ENCODE results near the gene KCNB1.

The KCNB1 gene

DNA sequence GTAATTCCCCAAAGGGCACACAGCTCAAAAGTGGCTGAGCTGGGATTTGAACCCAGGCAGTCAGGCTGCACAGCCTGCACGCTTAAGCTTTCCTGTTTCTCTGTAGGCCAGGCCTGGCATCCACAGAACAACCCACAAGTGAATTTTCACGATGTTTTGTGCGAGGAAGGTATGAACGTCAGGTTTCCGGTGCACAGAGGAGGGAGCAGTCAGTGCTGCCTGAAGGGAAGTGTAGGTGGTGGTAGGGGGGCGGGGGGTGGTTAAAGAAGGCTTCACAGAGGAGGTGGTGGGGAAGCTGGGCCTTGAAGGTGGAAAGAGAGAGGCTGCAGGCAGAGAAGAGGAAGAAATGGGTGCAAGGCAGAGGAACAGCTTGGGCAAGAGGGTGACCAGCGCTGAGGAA, 14.1 kb downstream of the KCNB1 start:
- no peak for DNase-seq (ENCODE audit: low read depth)
- H3K27me3 ChIP-seq (replicated peaks; ENCODE audit: control insufficient read depth, insufficient read depth, low read length), result peaks cover 54% of the 10 kb centered on the region

DNA sequence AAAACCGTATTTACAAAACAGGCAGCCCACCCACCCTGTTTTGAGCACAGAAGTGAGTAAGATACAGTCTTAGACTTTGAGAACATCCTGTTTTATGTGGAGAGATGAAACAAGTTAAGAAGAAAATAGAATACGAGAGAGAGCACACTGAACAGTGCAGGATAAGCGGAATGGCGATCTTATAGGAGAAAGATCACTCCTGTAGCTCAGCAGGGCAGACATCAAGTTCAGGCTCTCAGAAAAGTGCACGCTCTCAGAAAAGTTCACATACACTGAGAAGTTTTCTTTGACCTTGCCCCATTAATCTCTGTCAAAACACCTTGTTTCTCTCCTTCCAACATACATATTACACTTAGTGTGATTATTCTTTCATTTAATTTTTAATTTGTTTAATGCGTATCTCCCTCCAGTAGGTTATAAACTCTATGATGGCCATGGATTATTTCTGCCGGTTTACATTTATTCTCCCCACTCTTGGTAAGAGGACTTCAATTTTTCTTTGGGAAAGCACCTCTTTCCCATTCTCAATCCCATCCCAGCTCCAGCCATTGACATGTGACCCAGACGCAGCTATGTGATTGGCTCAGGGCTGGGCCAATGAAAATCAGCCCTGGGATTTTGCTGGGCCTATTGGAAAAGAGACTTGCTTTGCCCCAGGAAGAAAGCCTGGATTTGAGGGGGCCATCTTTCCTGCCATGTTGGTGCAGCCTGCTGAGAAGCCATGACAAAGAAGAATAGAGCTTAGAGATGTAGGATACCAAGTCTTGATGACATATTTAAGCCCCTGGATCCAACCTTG, 16.2 kb downstream of the KCNB1 start:
- H3K9ac ChIP-seq (ENCODE audit: low read length), result no peak overlapping the region
- peaks cover 52% of the 10 kb centered on the region for H3K27me3 ChIP-seq (replicated peaks; ENCODE audit: control insufficient read depth, insufficient read depth, low read length)
- no peaks in the 10 kb centered on the region for H3K9me3 ChIP-seq (ENCODE audit: control insufficient read depth, low read length)
- DNase-seq (ENCODE audit: low read depth), result no peak
- H3K4me3 ChIP-seq (ENCODE audit: low read length), result no peak overlapping the region
- H3K36me3 ChIP-seq (ENCODE audit: control insufficient read depth, insufficient read depth, low read length, severe bottlenecking), result no peaks in the 10 kb centered on the region
- no peaks in the 10 kb centered on the region for H3K4me1 ChIP-seq (ENCODE audit: control insufficient read depth, insufficient read depth, low read length)

More for the DNA sequence above, 14.1 kb downstream of the KCNB1 start:
- Histone ChIP-seq H3K4me1 (ENCODE audit: control insufficient read depth, insufficient read depth, low read length) (no peaks in the 10 kb centered on the region), H3K9ac (ENCODE audit: low read length) (no peak overlapping the region), H3K36me3 (ENCODE audit: control insufficient read depth, insufficient read depth, low read length, severe bottlenecking) (no peaks in the 10 kb centered on the region), H3K9me3 (ENCODE audit: control insufficient read depth, low read length) (no peaks in the 10 kb centered on the region), H3K4me3 (ENCODE audit: low read length) (no peak overlapping the region)

DNA sequence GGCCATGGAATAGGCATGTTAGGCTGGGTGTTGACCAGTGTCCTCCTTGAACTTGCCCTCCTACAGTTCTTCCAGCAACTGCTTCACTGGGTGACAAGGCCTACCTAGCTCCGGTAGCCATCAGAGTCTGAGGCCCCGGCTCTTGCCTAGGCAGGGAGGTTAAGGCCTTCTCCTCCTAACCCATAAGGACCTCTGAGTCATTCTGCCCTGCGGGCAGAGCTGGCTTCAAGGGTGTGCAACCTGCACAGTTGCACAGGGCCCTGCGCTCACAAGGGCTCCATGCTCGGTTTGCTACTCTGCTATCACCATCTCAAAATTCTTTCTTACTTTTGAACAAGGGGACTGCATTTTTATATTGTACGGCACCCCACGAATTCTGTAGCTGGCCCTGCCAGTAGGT, 17.9 kb downstream of the KCNB1 start:
- H3K27me3 ChIP-seq (replicated peaks; ENCODE audit: control insufficient read depth, insufficient read depth, low read length), result peaks cover 57% of the 10 kb centered on the region
- no peaks in the 10 kb centered on the region for H3K4me1 ChIP-seq (ENCODE audit: control insufficient read depth, insufficient read depth, low read length)
- H3K4me3 ChIP-seq (ENCODE audit: low read length), result no peak overlapping the region
- H3K36me3 ChIP-seq (ENCODE audit: control insufficient read depth, insufficient read depth, low read length, severe bottlenecking), result no peaks in the 10 kb centered on the region
- no peak overlapping the region for H3K9ac ChIP-seq (ENCODE audit: low read length)
- no peaks in the 10 kb centered on the region for H3K9me3 ChIP-seq (ENCODE audit: control insufficient read depth, low read length)
- no peak for DNase-seq (ENCODE audit: low read depth)

DNA sequence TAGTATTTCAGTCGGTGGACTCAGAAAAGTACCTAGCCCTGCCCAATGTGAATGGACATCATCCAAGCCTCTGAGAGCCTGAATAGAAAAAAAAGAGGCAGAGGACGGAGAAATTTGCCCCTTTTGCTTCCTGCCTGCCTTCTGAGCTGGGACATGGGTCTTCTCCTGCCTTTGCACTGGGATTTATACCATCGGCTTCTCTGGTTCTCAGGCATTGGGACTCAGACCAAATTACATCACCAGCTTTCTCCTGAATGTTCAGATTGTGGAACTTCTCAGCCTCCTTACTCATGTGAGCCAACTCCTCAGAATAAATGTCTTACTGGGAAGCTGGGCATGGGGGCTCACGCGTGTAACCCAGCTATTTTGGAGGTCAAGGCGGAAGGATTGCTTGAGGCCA, 19.8 kb downstream of the KCNB1 start:
- no peaks in the 10 kb centered on the region for H3K4me1 ChIP-seq (ENCODE audit: control insufficient read depth, insufficient read depth, low read length)
- DNase-seq (ENCODE audit: low read depth), result no peak
- no peak overlapping the region for H3K4me3 ChIP-seq (ENCODE audit: low read length)
- no peak overlapping the region for H3K9ac ChIP-seq (ENCODE audit: low read length)
- H3K9me3 ChIP-seq (ENCODE audit: control insufficient read depth, low read length), result no peaks in the 10 kb centered on the region
- peaks cover 61% of the 10 kb centered on the region for H3K27me3 ChIP-seq (replicated peaks; ENCODE audit: control insufficient read depth, insufficient read depth, low read length)
- H3K36me3 ChIP-seq (ENCODE audit: control insufficient read depth, insufficient read depth, low read length, severe bottlenecking), result no peaks in the 10 kb centered on the region

DNA sequence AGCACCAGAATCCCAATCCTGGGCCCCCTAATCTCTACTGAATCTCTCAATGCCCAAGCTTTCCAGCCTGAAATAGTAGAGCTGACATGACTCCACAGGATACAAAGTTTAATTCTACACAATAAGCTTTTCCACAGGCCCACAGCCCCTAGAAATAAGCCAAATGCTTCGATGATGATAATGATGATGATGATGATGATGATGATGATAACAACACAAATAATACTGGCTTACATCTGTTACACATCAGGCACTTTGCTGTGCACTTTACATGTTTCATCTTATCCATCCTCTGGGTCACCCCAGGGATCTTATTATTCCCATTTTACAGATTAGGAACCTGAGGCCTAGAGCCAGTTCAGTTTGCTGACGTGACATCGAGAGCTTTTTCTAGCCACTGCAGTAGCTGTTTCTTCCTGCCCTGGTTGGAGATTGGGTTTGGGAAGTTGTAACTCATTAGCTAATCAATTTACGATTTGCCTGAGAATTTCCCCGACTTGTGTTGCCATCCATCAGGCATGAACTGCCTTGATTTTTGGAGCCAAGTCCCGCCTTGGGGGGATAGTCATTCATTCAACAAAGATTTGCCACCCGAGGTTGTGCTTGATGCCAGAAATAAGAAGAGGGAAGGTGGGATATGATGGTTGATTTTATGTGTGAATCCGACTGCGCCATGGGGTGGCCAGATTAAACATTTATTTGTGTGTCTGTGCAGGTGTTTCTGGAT, 20.4 kb downstream of the KCNB1 start:
- Histone ChIP-seq H3K9me3 (ENCODE audit: control insufficient read depth, low read length) (no peaks in the 10 kb centered on the region), H3K36me3 (ENCODE audit: control insufficient read depth, insufficient read depth, low read length, severe bottlenecking) (no peaks in the 10 kb centered on the region), H3K27me3 (replicated peaks; ENCODE audit: control insufficient read depth, insufficient read depth, low read length) (peaks cover 64% of the 10 kb centered on the region), H3K4me1 (ENCODE audit: control insufficient read depth, insufficient read depth, low read length) (no peaks in the 10 kb centered on the region), H3K9ac (ENCODE audit: low read length) (no peak overlapping the region), H3K4me3 (ENCODE audit: low read length) (no peak overlapping the region)
- DNase-seq (ENCODE audit: low read depth), result no peak

DNA sequence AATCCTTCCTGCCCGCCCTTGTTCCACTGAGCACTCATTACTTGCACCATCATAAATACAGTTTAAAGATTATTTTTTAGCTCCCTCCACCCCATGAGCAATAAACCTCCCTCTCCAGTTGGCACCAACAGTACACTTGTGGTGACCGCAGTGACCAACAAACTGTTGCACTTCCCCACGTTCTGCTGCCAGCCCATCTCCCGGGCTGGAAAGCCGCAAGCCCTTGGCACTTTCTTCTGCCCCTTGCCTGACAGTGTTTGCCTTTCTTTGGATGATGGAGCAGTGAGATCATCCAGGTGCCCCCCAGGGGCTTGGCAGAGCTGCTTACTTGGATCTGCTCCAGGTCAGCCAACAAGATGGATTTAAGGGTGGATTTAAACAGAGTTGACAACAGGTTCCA, 21.6 kb downstream of the KCNB1 start:
- H3K36me3 ChIP-seq (ENCODE audit: control insufficient read depth, insufficient read depth, low read length, severe bottlenecking), result no peaks in the 10 kb centered on the region
- no peak overlapping the region for H3K9ac ChIP-seq (ENCODE audit: low read length)
- DNase-seq (ENCODE audit: low read depth), result no peak
- peaks cover 63% of the 10 kb centered on the region for H3K27me3 ChIP-seq (replicated peaks; ENCODE audit: control insufficient read depth, insufficient read depth, low read length)
- H3K4me3 ChIP-seq (ENCODE audit: low read length), result no peak overlapping the region
- H3K9me3 ChIP-seq (ENCODE audit: control insufficient read depth, low read length), result no peaks in the 10 kb centered on the region
- no peaks in the 10 kb centered on the region for H3K4me1 ChIP-seq (ENCODE audit: control insufficient read depth, insufficient read depth, low read length)

DNA sequence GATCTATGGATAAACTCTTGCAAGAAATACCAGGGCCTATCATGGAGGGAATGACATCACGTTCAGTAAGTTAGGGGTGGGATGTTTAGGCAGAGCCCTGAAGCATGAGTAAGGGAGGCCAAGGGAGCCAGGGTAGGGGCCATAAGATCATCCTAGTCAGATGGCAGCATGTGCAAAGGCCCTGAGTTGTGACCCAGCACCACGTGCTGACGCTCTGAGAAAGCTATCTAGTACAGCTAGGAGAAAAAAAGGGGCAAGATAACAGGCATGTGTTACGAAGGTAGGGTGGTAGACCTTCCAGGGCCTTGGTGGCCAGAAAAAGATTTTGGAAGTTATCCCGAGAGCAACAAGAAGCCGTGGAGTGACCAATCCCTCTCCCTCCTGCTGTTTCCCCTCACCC, 22.3 kb downstream of the KCNB1 start:
- peaks cover 62% of the 10 kb centered on the region for H3K27me3 ChIP-seq (replicated peaks; ENCODE audit: control insufficient read depth, insufficient read depth, low read length)
- H3K9ac ChIP-seq (ENCODE audit: low read length), result no peak overlapping the region
- no peak overlapping the region for H3K4me3 ChIP-seq (ENCODE audit: low read length)
- DNase-seq (ENCODE audit: low read depth), result no peak
- H3K4me1 ChIP-seq (ENCODE audit: control insufficient read depth, insufficient read depth, low read length), result no peaks in the 10 kb centered on the region
- no peaks in the 10 kb centered on the region for H3K36me3 ChIP-seq (ENCODE audit: control insufficient read depth, insufficient read depth, low read length, severe bottlenecking)
- no peaks in the 10 kb centered on the region for H3K9me3 ChIP-seq (ENCODE audit: control insufficient read depth, low read length)

DNA sequence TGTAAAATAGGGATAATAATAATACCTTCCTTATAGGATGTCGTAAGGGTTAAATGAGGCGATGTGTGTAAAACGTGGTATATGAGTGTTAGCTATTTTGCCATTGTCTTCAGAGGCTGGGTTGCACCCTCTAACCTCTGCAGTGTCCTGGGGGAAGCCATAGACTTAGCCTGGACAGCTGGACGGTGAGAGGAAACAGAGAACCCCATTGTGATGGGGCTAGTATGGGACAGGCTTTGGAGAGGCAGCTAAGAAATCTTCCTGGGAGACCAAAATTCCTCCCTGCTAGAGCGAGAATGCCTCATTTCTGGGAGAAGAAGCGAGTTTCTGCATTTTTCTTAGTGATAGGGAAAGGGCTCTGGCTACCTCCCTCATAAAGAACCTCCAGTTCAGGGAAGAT, 22.8 kb downstream of the KCNB1 start:
- Histone ChIP-seq H3K9ac (ENCODE audit: low read length) (no peak overlapping the region), H3K9me3 (ENCODE audit: control insufficient read depth, low read length) (no peaks in the 10 kb centered on the region), H3K4me1 (ENCODE audit: control insufficient read depth, insufficient read depth, low read length) (no peaks in the 10 kb centered on the region), H3K4me3 (ENCODE audit: low read length) (no peak overlapping the region), H3K36me3 (ENCODE audit: control insufficient read depth, insufficient read depth, low read length, severe bottlenecking) (no peaks in the 10 kb centered on the region), H3K27me3 (replicated peaks; ENCODE audit: control insufficient read depth, insufficient read depth, low read length) (peaks cover 65% of the 10 kb centered on the region)
- no peak for DNase-seq (ENCODE audit: low read depth)

DNA sequence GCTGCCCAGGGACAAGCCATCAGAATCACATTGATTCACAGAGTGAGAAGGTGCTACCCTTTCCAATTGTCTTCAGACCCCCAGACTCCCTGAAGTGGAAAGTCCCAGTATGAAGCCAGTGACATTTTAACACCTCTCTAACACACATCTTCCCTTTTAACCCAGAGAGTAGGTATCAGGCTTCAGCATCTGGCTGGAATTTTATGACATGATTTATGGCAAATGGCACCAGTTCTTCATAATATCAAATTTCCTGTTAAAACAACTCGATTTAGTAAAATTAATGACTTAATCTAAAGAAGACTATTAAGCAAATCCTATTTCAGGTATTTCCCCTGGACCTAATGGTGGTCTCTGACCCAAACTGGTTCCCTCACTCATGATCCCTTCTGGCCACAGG, 25.0 kb downstream of the KCNB1 start:
- Histone ChIP-seq H3K36me3 (ENCODE audit: control insufficient read depth, insufficient read depth, low read length, severe bottlenecking) (no peaks in the 10 kb centered on the region), H3K4me3 (ENCODE audit: low read length) (no peak overlapping the region), H3K4me1 (ENCODE audit: control insufficient read depth, insufficient read depth, low read length) (peaks cover under 1% of the 10 kb centered on the region), H3K27me3 (replicated peaks; ENCODE audit: control insufficient read depth, insufficient read depth, low read length) (peaks cover 61% of the 10 kb centered on the region), H3K9ac (ENCODE audit: low read length) (no peak overlapping the region), H3K9me3 (ENCODE audit: control insufficient read depth, low read length) (no peaks in the 10 kb centered on the region)
- DNase-seq (ENCODE audit: low read depth), result no peak

DNA sequence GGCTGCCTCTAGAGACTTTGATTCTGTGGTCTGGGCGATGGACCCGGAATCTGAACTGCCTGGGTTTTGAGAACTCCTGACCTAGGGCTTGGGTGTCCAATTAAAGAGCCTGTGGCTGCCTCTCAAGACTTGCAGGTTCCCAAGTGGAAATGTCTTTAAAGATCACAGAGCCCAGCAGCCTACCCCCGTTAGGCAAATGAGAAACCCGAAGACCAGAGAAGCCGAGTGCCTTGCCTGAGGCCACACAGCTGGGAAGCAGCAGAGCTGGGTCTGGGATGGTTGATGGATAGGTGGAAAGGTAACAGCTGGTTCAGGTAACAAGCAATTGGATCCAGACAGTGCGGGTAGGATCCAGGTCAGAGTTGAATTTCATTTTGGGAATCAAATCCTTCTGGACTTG, 25.8 kb downstream of the KCNB1 start:
- Histone ChIP-seq H3K4me1 (ENCODE audit: control insufficient read depth, insufficient read depth, low read length) (peaks cover 7% of the 10 kb centered on the region), H3K4me3 (ENCODE audit: low read length) (no peak overlapping the region), H3K36me3 (ENCODE audit: control insufficient read depth, insufficient read depth, low read length, severe bottlenecking) (no peaks in the 10 kb centered on the region), H3K9ac (ENCODE audit: low read length) (no peak overlapping the region), H3K9me3 (ENCODE audit: control insufficient read depth, low read length) (no peaks in the 10 kb centered on the region), H3K27me3 (replicated peaks; ENCODE audit: control insufficient read depth, insufficient read depth, low read length) (peaks cover 61% of the 10 kb centered on the region)
- DNase-seq (ENCODE audit: low read depth), result no peak

DNA sequence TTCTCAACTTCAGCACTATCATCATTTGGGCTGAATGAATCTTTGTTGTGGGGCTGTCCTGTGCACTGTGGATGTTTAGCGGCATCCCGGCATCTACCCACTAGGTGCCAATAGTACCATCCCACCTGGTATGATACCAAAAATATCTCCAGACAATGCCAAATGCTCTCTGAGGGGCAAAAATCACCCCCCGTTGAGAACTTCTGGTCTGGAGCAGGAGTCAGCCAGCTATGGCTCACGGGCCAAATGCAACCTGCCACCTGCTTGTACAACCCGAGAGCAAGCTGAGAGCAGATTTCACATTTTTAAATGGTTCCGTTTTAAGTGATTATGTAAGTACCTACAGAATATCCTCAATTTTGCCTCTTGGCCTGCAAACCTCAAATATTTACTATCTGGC, 26.8 kb downstream of the KCNB1 start:
- H3K4me3 ChIP-seq (ENCODE audit: low read length), result no peak overlapping the region
- H3K27me3 ChIP-seq (replicated peaks; ENCODE audit: control insufficient read depth, insufficient read depth, low read length), result peaks cover 52% of the 10 kb centered on the region
- H3K9ac ChIP-seq (ENCODE audit: low read length), result no peak overlapping the region
- no peaks in the 10 kb centered on the region for H3K36me3 ChIP-seq (ENCODE audit: control insufficient read depth, insufficient read depth, low read length, severe bottlenecking)
- no peaks in the 10 kb centered on the region for H3K9me3 ChIP-seq (ENCODE audit: control insufficient read depth, low read length)
- peaks cover 7% of the 10 kb centered on the region for H3K4me1 ChIP-seq (ENCODE audit: control insufficient read depth, insufficient read depth, low read length)
- DNase-seq (ENCODE audit: low read depth), result no peak
